CD8-positive, alpha-beta memory T cell (primary cell): ENCODE results near the gene FYB1. TPM values are rescaled to one million over a fixed set of nuclear protein-coding genes. Genes with fewer than 3 reads are reported as not detected.

Source experiments
- CTCF ChIA-PET: fragments of 350-600 bp; sonication (Branson Sonifier 250); formaldehyde crosslinking; loops from one replicate; lab custom pipeline; 2021; ENCODE audit warnings: antibody characterized with exemption; lab: Charles Lee
- POLR2A ChIA-PET: fragments of 350-600 bp; sonication (Branson Sonifier 250); formaldehyde crosslinking; loops from one replicate; lab custom pipeline; 2021; ENCODE audit warnings: antibody characterized with exemption; lab: Charles Lee
- DNase-seq, 5 donors: peaks; one replicate each; pipeline versions ENCODE4 v3.0.0 to v3.0.0-alpha.2; 2020 to 2022; ENCODE audit warnings: mixed read lengths in 1 of 5
- H3K27ac ChIP-seq: one replicate; pipeline ENCODE4 v1.7.0; 2013; ENCODE audit warnings: low read depth, mild to moderate bottlenecking, low read length, moderate library complexity
- H3K27me3 ChIP-seq: 2 replicates; pipeline ENCODE4 v1.7.0; 2013; ENCODE audit warnings: low read length, mild to moderate bottlenecking; ENCODE audit not compliant: insufficient read depth, poor library complexity, severe bottlenecking
- H3K36me3 ChIP-seq: 2 replicates; pipeline ENCODE4 v1.7.0; 2013; ENCODE audit warnings: mild to moderate bottlenecking, low read length, moderate library complexity; ENCODE audit not compliant: insufficient read depth
- H3K4me1 ChIP-seq: 2 replicates; pipeline ENCODE4 v1.7.0; 2013; ENCODE audit warnings: mild to moderate bottlenecking, low read length, moderate library complexity; ENCODE audit not compliant: insufficient read depth
- H3K4me3 ChIP-seq: 2 replicates; pipeline ENCODE4 v1.7.0; 2013; ENCODE audit warnings: mild to moderate bottlenecking, low read length
- H3K9me3 ChIP-seq: 2 replicates; pipeline ENCODE4 v1.7.0; 2013; ENCODE audit warnings: mild to moderate bottlenecking, low read length
- H3K27ac Mint-ChIP-seq, 8 donors: one replicate each; pipeline ENCODE4 v1.8.0; 2020 to 2021; ENCODE audit warnings: mixed read lengths in 8 of 8, mild to moderate bottlenecking in 6 of 8, inconsistent platforms in 3 of 8, moderate library complexity in 3 of 8
- H3K27me3 Mint-ChIP-seq, 2 donors: one replicate each; pipeline ENCODE4 v1.8.0; 2020 to 2021; ENCODE audit warnings: mixed read lengths in 2 of 2, mild to moderate bottlenecking in 1 of 2, moderate library complexity in 1 of 2
- H3K36me3 Mint-ChIP-seq, 3 donors: one replicate each; pipeline ENCODE4 v1.8.0; 2020 to 2021; ENCODE audit warnings: mixed read lengths in 3 of 3, inconsistent platforms in 1 of 3, mild to moderate bottlenecking in 1 of 3
- H3K4me1 Mint-ChIP-seq, 3 donors: one replicate each; pipeline ENCODE4 v1.8.0; 2020 to 2021; ENCODE audit warnings: mixed read lengths in 3 of 3, inconsistent platforms in 1 of 3, mild to moderate bottlenecking in 1 of 3
- H3K4me3 Mint-ChIP-seq, 7 donors: one replicate each; pipeline ENCODE4 v1.8.0; 2020 to 2021; ENCODE audit warnings: mixed read lengths in 7 of 7, mild to moderate bottlenecking in 6 of 7, moderate library complexity in 4 of 7, inconsistent platforms in 2 of 7
- H3K9me3 Mint-ChIP-seq, 5 donors: one replicate each; pipeline ENCODE4 v1.8.0; 2020 to 2022; ENCODE audit warnings: mixed read lengths in 5 of 5, mild to moderate bottlenecking in 3 of 5, moderate library complexity in 2 of 5, inconsistent platforms in 1 of 5
- polyA plus RNA-seq: library from polyadenylated mRNA; unstranded; fragments of 300-500 nt; fragmentation: Illumina TruSeq; gene quantifications from one replicate; pipeline ENCODE4 v1.2.3, GENCODE V29; 2021
- total RNA-seq, 2 experiments: library from RNA; stranded (reverse); gene quantifications; one replicate each; pipeline ENCODE4 v1.2.3, GENCODE V29; 2021

The FYB1 gene
- total and polyA plus RNA-seq, 3 experiments from 2014 or later = 75.9 to 282 (median 84.2) TPM

DNA sequence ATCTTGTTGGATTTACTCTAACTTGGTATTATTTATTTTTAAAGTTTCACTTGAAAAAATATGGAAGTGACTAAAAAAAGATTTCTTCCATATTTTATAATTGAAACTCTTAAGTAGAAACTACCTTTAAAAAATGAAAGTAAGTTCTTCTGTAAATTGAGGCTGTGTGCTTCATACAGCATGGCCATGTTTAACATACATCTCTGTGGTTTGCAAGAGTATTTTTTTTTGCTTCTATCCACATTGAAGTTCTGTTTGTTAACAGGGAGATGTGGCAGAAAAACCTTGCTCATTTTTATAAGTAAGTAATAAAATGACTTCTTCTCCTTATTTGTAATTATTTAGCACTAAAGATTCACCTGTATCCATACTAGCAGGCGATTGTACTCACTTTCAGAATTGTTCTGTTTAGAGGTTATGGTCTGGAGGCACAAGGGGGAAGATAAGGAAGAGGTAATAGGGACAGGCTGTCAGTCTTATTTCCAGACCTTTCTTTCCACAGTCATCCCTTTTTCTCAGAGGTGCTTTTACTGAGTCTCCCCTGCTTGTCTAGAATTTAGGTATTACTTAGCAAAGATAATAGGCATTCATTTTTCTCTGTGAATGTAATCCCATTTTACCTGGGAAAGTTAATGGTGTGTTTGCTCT is 16.0 kb downstream of the FYB1 start:
- Histone ChIP-seq H3K27me3 (no peaks in the 10 kb centered on the region), H3K4me1 (peaks cover 55% of the 10 kb centered on the region), H3K36me3 (no peaks in the 10 kb centered on the region), H3K27ac (peak overlapping the region; percentile 74), H3K9me3 (no peaks in the 10 kb centered on the region), H3K4me3 (peak overlapping the region; percentile 88)
- peaks cover 0 to 42% (median 12%) of the 10 kb centered on the region in 3 donors for H3K36me3 Mint-ChIP-seq
- CTCF ChIA-PET = interaction anchor here (0.8 to 19.0 kb wide), 8 partner anchors 10 to 81 kb away, joined by 3 to 263 read pairs (median 6); partner anchors contain the start of gene FYB1
- peak overlapping the region; percentile 87 to 96 (median 93) for H3K4me3 Mint-ChIP-seq
- H3K4me1 Mint-ChIP-seq = peaks cover 51 to 62% (median 59%) of the 10 kb centered on the region in 3 donors
- H3K9me3 Mint-ChIP-seq = no peaks in the 10 kb centered on the region
- no peak for DNase-seq
- no peaks in the 10 kb centered on the region for H3K27me3 Mint-ChIP-seq
- POLR2A ChIA-PET = interaction anchor here (0.6 to 4.5 kb wide), 6 partner anchors 8 to 26 kb away, joined by 3 to 24 read pairs (median 3); no protein-coding TSS in a partner anchor
- H3K27ac Mint-ChIP-seq = peak overlapping the region; percentile 89 to 99 (median 93)

DNA sequence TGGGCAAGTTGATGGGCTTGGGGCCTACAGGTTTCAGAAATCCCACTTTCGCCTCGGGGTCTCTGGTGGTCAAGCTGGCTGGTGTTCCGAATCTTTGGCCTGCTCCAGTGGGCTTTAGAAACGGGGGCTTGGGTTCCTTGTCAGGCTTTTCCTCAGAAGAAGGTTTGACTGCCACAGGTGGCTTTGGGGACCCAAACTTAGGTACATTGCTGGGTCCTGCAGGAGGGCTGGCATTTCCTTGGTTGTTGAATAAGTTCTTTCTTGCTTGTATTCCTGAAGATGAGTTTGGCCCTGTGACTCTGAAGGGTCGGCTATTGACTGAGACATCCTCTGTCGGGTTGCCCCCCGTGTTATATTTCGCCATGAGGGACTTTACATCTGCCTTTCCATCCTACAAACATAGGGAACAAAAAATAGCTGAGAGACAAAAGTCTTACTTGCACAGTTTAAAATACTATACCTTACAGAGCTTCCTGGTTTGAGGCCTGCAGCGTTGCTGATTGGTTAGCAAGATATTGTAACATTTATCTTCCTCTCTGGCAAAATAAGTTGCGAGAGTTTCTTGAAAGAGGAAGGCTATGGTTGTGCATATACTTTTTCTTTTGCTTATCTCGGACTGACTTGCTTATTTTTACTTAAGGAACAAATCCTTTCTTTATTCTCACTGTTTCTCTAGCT is 16.6 kb downstream of the FYB1 start:
- Histone ChIP-seq H3K4me3 (peak overlapping the region; percentile 88), H3K9me3 (no peaks in the 10 kb centered on the region), H3K4me1 (peaks cover 49% of the 10 kb centered on the region), H3K36me3 (no peaks in the 10 kb centered on the region), H3K27ac (peak overlapping the region; percentile 74), H3K27me3 (no peaks in the 10 kb centered on the region)
- H3K9me3 Mint-ChIP-seq = no peaks in the 10 kb centered on the region
- H3K36me3 Mint-ChIP-seq = peaks cover 0 to 46% (median 12%) of the 10 kb centered on the region in 3 donors
- H3K27ac Mint-ChIP-seq = peak overlapping the region; percentile 89 to 99 (median 93)
- CTCF ChIA-PET = interaction anchor here (0.8 to 19.0 kb wide), 9 partner anchors 9 to 81 kb away, joined by 3 to 263 read pairs (median 6); partner anchors contain the start of gene FYB1
- POLR2A ChIA-PET = interaction anchor here (0.6 to 4.5 kb wide), 6 partner anchors 9 to 25 kb away, joined by 3 to 24 read pairs (median 3); no protein-coding TSS in a partner anchor
- H3K27me3 Mint-ChIP-seq = no peaks in the 10 kb centered on the region
- peak overlapping the region; percentile 87 to 96 (median 93) for H3K4me3 Mint-ChIP-seq
- peaks cover 45 to 58% (median 56%) of the 10 kb centered on the region in 3 donors for H3K4me1 Mint-ChIP-seq
- peak in 3 of 5 donors; percentile 33 to 67 (median 53) for DNase-seq

DNA sequence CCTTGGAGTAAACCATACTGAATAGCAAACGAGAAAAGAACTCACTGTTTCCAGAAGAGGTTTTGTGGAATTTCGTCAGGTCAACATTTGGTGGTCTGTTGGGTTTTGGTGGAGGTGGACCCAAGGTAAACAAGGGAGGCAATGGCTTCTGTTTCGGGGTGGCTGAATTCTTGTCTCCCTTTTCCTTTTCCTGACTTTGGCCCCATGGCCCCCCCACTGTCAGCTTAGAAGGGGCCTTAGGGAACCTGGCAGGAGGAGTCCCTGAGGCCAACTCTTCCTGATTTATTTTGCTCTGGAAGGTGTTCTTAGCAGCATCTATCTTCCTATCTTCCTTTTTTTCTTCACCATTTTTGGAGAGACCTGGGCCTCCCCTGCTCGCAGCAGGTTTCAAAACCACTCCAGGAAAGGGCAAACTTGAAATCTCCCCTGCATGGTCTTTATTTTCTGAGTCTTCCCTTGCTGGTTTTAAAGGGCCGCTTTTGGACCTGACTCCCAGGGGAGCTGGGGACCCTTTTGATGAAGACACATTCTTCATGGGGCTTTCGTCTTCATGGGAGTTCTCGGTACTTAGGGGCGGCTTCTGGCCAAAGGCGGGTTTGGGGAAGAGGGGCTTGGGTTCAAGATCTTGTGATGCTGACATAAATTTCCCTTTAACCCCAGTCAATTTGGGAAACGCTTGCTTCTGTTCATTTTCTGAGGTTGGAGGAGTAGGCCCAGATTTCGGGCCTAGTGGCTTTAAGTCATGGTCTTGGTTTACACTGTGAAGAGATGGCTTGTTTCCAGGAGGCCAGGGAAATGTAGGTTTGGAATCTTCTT is 17.4 kb downstream of the FYB1 start:
- Mint-ChIP-seq H3K9me3 (no peaks in the 10 kb centered on the region), H3K27me3 (no peaks in the 10 kb centered on the region), H3K36me3 (peaks cover 0 to 48% (median 12%) of the 10 kb centered on the region in 3 donors), H3K4me1 (peaks cover 44 to 57% (median 54%) of the 10 kb centered on the region in 3 donors), H3K4me3 (peak overlapping the region; percentile 87 to 96 (median 93)), H3K27ac (peak overlapping the region; percentile 89 to 99 (median 93))
- CTCF ChIA-PET = interaction anchor here (0.9 to 19.0 kb wide), 16 partner anchors 8 to 127 kb away, joined by 3 to 263 read pairs (median 5); partner anchors contain the start of gene FYB1
- H3K4me1 ChIP-seq = peaks cover 41% of the 10 kb centered on the region
- H3K27me3 ChIP-seq = no peaks in the 10 kb centered on the region
- DNase-seq = no peak
- POLR2A ChIA-PET = interaction anchor here (0.5 to 4.5 kb wide), 11 partner anchors 10 to 123 kb away, joined by 3 to 24 read pairs (median 4); no protein-coding TSS in a partner anchor
- H3K4me3 ChIP-seq = peak overlapping the region; percentile 88
- H3K9me3 ChIP-seq = no peaks in the 10 kb centered on the region
- peak overlapping the region; percentile 74 for H3K27ac ChIP-seq
- no peaks in the 10 kb centered on the region for H3K36me3 ChIP-seq

DNA sequence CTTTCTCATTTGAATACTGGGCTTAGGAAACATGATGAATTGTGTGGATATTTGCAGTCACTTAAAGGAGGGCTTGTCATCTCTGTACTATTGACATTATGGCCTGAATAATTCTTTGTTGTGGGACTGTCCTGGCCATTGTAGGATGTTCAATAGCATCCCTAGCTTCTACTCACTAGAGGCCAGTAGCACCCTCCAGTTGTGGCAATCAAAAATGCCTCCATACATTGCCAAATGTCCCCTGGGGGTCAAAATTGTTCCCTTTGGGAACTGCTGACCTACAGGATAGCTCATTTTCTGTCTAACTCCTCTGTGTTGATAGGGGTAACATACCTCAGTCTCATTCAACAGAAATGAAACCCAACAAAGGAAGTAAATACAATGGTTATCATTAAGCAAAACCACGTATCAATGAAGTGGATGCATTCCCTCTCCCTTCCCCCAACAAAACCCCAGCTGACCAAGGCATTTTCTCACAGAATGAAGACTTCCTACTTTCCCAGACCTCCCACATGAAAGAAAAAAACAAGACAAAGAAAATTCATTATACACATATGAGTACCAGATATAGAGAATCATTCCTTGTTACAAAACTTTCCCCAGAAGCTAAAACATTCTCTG is 18.1 kb downstream of the FYB1 start:
- Mint-ChIP-seq H3K27ac (peak overlapping the region; percentile 89 to 99 (median 93)), H3K4me1 (peaks cover 44 to 57% (median 54%) of the 10 kb centered on the region in 3 donors), H3K9me3 (no peaks in the 10 kb centered on the region), H3K4me3 (peak overlapping the region; percentile 87 to 96 (median 93)), H3K27me3 (no peaks in the 10 kb centered on the region), H3K36me3 (peaks cover 5 to 54% (median 12%) of the 10 kb centered on the region in 3 donors)
- ChIA-PET POLR2A (interaction anchor here (0.5 to 4.5 kb wide), 13 partner anchors 8 to 124 kb away, joined by 3 to 24 read pairs (median 4); no protein-coding TSS in a partner anchor), CTCF (interaction anchor here (1.3 to 19.0 kb wide), 12 partner anchors 11 to 126 kb away, joined by 3 to 263 read pairs (median 6); partner anchors contain the start of gene FYB1)
- Histone ChIP-seq H3K27me3 (no peaks in the 10 kb centered on the region), H3K27ac (peak overlapping the region; percentile 74), H3K4me3 (peak overlapping the region; percentile 88), H3K4me1 (peaks cover 39% of the 10 kb centered on the region), H3K36me3 (no peaks in the 10 kb centered on the region), H3K9me3 (no peaks in the 10 kb centered on the region)
- no peak for DNase-seq

DNA sequence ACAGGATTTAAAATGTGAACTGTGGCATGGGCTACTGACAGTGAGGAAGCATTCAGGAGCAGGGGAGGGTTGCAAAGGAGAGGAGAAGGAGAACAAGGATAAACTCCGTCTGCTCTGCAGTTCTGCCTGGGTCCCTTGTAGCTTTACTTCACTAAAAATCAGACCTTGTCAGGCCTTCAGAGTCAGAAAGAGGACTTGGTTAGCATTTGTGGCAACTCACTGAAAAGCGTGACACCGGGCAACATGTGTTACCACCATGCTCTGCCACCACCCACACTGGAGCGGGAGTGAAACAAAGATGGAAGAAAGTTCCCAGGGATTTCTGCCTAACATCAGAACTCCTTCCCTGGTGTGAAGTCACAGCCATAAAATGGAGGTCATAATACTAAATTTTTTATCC is 19.3 kb downstream of the FYB1 start:
- DNase-seq = no peak
- ChIA-PET CTCF (interaction anchor here (0.8 to 19.0 kb wide), 11 partner anchors 12 to 125 kb away, joined by 3 to 263 read pairs (median 5); partner anchors contain the start of gene FYB1), POLR2A (interaction anchor here (0.6 to 4.5 kb wide), 10 partner anchors 8 to 30 kb away, joined by 3 to 24 read pairs (median 4); no protein-coding TSS in a partner anchor)
- Histone ChIP-seq H3K27me3 (no peaks in the 10 kb centered on the region), H3K4me1 (peaks cover 36% of the 10 kb centered on the region), H3K27ac (peak overlapping the region; percentile 74), H3K36me3 (peaks cover 1% of the 10 kb centered on the region), H3K9me3 (no peaks in the 10 kb centered on the region), H3K4me3 (peak overlapping the region; percentile 88)
- Mint-ChIP-seq H3K36me3 (peaks cover 5 to 63% (median 14%) of the 10 kb centered on the region in 3 donors), H3K4me3 (peak overlapping the region; percentile 87 to 96 (median 93)), H3K4me1 (peaks cover 41 to 53% (median 52%) of the 10 kb centered on the region in 3 donors), H3K27me3 (no peaks in the 10 kb centered on the region), H3K27ac (peak overlapping the region; percentile 90 to 99 (median 94)), H3K9me3 (no peaks in the 10 kb centered on the region)

DNA sequence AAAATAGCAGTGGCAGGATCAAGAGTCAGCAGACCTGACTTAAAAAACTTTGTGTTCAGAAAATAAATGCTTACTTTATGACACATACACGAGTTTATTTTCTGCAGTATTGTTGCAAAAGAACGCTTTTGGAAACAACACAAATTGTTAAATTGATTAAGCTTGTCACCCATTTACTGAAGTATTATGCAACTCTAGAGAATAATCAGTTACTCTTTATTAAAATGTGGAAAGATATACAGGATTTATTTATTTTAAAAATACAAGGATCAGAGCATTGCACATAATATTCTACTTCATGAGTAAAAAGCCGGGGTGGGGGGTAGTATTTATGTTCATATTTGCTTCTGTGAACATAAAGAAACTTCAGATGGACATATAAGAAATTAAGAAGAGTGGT is 20.0 kb downstream of the FYB1 start:
- CTCF ChIA-PET = interaction anchor here (3.8 to 19.0 kb wide), 4 partner anchors 11 to 24 kb away, joined by 26 to 263 read pairs (median 101); partner anchors contain the start of gene FYB1

More for the DNA sequence above, 20.0 kb downstream of the FYB1 start:
- H3K9me3 Mint-ChIP-seq = no peaks in the 10 kb centered on the region
- no peaks in the 10 kb centered on the region for H3K27me3 Mint-ChIP-seq
- H3K36me3 Mint-ChIP-seq = peaks cover 10 to 70% (median 20%) of the 10 kb centered on the region in 3 donors
- peaks cover 41 to 53% (median 52%) of the 10 kb centered on the region in 3 donors for H3K4me1 Mint-ChIP-seq
- Histone ChIP-seq H3K36me3 (peaks cover 9% of the 10 kb centered on the region), H3K4me3 (peak overlapping the region; percentile 88), H3K27ac (peak overlapping the region; percentile 74), H3K9me3 (no peaks in the 10 kb centered on the region), H3K27me3 (no peaks in the 10 kb centered on the region), H3K4me1 (peaks cover 36% of the 10 kb centered on the region)
- no peak for DNase-seq
- POLR2A ChIA-PET = interaction anchor here (0.6 to 4.5 kb wide), 4 partner anchors 10 to 24 kb away, joined by 3 to 24 read pairs (median 7); no protein-coding TSS in a partner anchor
- H3K4me3 Mint-ChIP-seq = peak overlapping the region; percentile 87 to 96 (median 93)
- peak overlapping the region; percentile 90 to 99 (median 94) for H3K27ac Mint-ChIP-seq
